Bronchial epithelial cell (primary cell): ENCODE measurements around the gene OPHN1. TPM values are rescaled to one million over a fixed set of nuclear protein-coding genes. Genes with fewer than 3 reads are reported as not detected.
A peak's percentile ranks its signal among the peaks of the same experiment; 100 is the strongest.

Experiments used
- DNase-seq: peaks from one replicate; pipeline ENCODE4 v3.0.0-alpha.2; 2010; ENCODE audit warnings: low read depth
- FAIRE-seq: peaks from 2 replicates; lab custom pipeline; 2011; peaks lifted over from hg19 to GRCh38; lab: Jason Lieb, UNC
- H3K27me3 ChIP-seq: 2 replicates; pipeline ENCODE4 v1.5.1; 2011; ENCODE audit warnings: low read length; ENCODE audit not compliant: control insufficient read depth, insufficient read depth
- H3K36me3 ChIP-seq: 2 replicates; pipeline ENCODE4 v1.5.1; 2011; ENCODE audit warnings: low read length; ENCODE audit not compliant: control insufficient read depth, insufficient read depth
- H3K4me3 ChIP-seq: 2 replicates; pipeline ENCODE4 v1.5.1; 2011; ENCODE audit warnings: mild to moderate bottlenecking, low read depth, low read length, control low read depth
- total RNA-seq: library from RNA; depleted of rRNA; stranded (reverse); fragments of >200 nt; gene quantifications from 2 replicates; pipeline ENCODE4 v1.2.1, GENCODE V29; 2014
- TF ChIP-seq, protein P1 (sequence below): IDR thresholded peaks from 2 replicates; pipeline ENCODE4 v1.5.1; 2011; ENCODE audit warnings: mild to moderate bottlenecking, moderate library complexity, low read length, control low read depth, inconsistent platforms; ENCODE audit not compliant: insufficient read depth, severe bottlenecking

The OPHN1 gene
- total RNA-seq, 1 donor from 2014 or later: 3.2 TPM

DNA sequence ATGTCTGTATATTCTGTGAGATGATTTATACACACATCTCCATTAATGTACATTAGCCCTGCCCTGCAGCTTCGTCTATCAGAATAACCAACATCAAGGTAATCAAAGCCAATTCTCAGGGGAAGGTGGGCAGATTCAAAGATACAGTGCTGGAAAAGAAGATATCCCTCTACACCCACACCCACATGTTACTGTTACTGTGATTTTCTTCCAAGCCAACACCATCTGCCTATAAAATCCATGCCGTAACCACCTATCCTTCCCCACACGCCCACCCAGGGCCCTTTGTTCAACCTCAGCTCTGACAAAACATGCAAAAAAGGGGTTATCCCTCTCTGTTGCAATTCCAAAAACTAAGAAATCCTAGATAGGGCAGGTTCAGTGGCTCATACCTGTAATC lies 20.0 kb downstream of the OPHN1 start:
- FAIRE-seq (no peak), DNase-seq (no peak)
- TF ChIP-seq, protein P1, sequence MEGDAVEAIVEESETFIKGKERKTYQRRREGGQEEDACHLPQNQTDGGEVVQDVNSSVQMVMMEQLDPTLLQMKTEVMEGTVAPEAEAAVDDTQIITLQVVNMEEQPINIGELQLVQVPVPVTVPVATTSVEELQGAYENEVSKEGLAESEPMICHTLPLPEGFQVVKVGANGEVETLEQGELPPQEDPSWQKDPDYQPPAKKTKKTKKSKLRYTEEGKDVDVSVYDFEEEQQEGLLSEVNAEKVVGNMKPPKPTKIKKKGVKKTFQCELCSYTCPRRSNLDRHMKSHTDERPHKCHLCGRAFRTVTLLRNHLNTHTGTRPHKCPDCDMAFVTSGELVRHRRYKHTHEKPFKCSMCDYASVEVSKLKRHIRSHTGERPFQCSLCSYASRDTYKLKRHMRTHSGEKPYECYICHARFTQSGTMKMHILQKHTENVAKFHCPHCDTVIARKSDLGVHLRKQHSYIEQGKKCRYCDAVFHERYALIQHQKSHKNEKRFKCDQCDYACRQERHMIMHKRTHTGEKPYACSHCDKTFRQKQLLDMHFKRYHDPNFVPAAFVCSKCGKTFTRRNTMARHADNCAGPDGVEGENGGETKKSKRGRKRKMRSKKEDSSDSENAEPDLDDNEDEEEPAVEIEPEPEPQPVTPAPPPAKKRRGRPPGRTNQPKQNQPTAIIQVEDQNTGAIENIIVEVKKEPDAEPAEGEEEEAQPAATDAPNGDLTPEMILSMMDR: no peak
- Histone ChIP-seq H3K4me3 (no peak overlapping the region), H3K36me3 (no peaks in the 10 kb centered on the region), H3K27me3 (no peaks in the 10 kb centered on the region)

DNA sequence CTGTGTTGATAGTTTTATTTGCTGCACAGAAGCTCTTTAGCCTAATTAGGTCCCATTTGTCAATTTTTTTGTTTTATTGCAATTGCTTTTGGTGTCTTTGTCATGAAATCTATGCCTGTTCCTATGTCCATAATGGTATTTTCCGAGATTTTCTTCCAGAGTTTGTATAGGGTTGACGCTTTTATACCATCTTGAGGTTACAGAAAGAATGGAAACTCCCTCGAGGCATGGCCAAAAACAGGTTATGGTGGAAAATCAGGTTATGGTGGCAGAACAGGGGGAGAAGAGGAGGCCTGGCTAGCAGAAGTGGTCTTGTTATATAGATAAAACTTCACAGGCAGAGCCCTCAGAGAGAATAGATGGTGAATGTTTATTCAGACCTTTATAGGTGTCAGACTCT lies 21.6 kb downstream of the OPHN1 start:
- peak; percentile 25 for DNase-seq
- H3K4me3 ChIP-seq: no peak overlapping the region
- no peaks in the 10 kb centered on the region for H3K36me3 ChIP-seq
- H3K27me3 ChIP-seq: no peaks in the 10 kb centered on the region
- TF ChIP-seq, protein P1: no peak
- no peak for FAIRE-seq

DNA sequence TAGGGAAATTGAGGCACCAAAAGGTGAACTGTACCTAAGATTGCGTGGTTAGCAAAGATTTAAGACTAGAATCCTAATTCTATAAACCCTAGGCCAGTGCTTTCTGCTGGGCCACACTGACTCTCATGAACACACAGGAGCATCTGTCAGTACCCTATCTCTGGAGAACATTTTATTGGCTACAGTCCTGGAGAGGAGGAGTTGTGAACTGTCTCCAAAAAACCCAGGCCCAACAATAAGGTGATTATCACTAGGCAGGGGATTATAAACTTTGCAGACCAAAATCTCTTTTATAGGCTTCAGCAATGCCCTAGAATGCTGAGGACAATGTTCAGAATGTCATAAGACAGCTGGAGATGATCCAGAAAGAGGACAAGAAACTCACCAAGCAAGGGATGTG lies 24.1 kb downstream of the OPHN1 start:
- no peaks in the 10 kb centered on the region for H3K27me3 ChIP-seq
- no peaks in the 10 kb centered on the region for H3K36me3 ChIP-seq
- TF ChIP-seq, protein P1: no peak
- no peak overlapping the region for H3K4me3 ChIP-seq
- no peak for FAIRE-seq
- no peak for DNase-seq

DNA sequence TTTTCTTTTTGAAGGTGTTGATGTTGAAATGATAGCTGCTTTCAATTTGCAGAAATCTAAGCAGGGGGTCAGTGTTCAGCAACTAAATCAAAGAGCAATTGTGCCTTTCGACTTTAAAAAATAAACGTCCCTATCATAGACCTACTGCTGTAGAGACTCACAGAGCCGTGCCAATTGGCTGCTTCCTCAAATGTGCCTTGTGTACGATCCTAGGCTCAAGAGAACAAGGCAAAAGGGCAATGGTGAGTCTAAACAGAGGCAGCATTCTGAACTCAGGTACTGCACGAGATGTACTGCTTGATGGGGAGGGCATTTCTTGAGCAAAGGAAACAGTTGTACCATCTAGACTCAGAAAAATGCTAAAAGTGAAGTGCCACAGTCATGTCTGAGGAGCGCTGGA lies 29.8 kb downstream of the OPHN1 start:
- TF ChIP-seq, protein P1: no peak
- H3K4me3 ChIP-seq: no peak overlapping the region
- H3K27me3 ChIP-seq: no peaks in the 10 kb centered on the region
- FAIRE-seq (no peak), DNase-seq (no peak)
- no peaks in the 10 kb centered on the region for H3K36me3 ChIP-seq

DNA sequence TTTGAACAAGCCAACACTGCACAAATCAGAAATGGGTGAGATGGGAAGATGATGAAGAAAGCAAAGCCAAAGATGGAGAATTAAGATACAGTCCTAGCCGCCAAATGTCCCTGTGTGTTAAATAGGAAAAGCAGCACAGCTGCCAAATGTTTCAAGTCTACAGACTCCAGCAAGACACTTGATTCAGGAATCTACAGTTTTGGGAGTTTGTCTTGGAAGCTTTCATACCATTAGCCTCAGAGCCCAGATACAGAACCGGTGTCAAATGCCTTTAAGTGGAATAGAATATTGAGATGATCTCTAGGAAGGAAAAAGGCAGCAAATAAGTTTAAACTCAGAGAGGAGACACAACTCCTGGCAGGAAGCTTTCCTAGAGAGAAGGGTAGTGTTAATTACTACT lies 30.3 kb downstream of the OPHN1 start:
- no peaks in the 10 kb centered on the region for H3K36me3 ChIP-seq
- H3K4me3 ChIP-seq: no peak overlapping the region
- DNase-seq (no peak), FAIRE-seq (peak; percentile 72)
- TF ChIP-seq, protein P1: no peak
- no peaks in the 10 kb centered on the region for H3K27me3 ChIP-seq

DNA sequence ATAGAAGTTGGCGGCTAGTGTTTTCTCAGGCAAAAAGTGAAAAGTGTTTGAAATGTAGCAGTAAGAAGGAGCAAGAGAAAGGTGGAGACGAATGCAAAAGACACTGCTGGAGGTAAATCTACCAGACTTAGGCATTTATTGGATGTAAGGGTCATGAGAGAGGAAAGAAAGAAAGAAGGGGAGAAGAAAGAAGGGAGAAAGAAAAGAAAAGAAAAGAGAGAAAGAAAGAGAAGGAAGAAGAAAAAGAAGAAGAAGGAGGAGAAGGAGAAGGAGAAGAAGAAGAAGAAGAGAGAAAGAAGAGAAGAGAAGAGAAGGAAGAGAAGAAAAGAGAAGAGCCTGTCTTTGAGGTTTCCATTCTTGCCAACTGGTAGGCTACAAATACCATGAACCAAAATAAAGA lies 31.2 kb downstream of the OPHN1 start:
- TF ChIP-seq, protein P1: no peak
- FAIRE-seq (no peak), DNase-seq (no peak)
- Histone ChIP-seq H3K27me3 (no peaks in the 10 kb centered on the region), H3K36me3 (no peaks in the 10 kb centered on the region), H3K4me3 (no peak overlapping the region)
